Bronchial epithelial cell (primary cell): Measurements from ENCODE around the gene CDH22. TPM values are rescaled to one million over a fixed set of nuclear protein-coding genes. Genes with fewer than 3 reads are reported as not detected.

Source experiments
- DNase-seq: peaks from one replicate; pipeline ENCODE4 v3.0.0-alpha.2; 2010; ENCODE audit warnings: low read depth
- FAIRE-seq: peaks from 2 replicates; lab custom pipeline; 2011; peaks lifted over from hg19 to GRCh38; lab: Jason Lieb, UNC
- H3K27me3 ChIP-seq: 2 replicates; pipeline ENCODE4 v1.5.1; 2011; ENCODE audit warnings: low read length; ENCODE audit not compliant: control insufficient read depth, insufficient read depth
- H3K36me3 ChIP-seq: 2 replicates; pipeline ENCODE4 v1.5.1; 2011; ENCODE audit warnings: low read length; ENCODE audit not compliant: control insufficient read depth, insufficient read depth
- H3K4me3 ChIP-seq: 2 replicates; pipeline ENCODE4 v1.5.1; 2011; ENCODE audit warnings: mild to moderate bottlenecking, low read depth, low read length, control low read depth
- total RNA-seq: library from RNA; depleted of rRNA; stranded (reverse); fragments of >200 nt; gene quantifications from 2 replicates; pipeline ENCODE4 v1.2.1, GENCODE V29; 2014
- TF ChIP-seq, protein P1 (sequence below): IDR thresholded peaks from 2 replicates; pipeline ENCODE4 v1.5.1; 2011; ENCODE audit warnings: mild to moderate bottlenecking, moderate library complexity, low read length, control low read depth, inconsistent platforms; ENCODE audit not compliant: insufficient read depth, severe bottlenecking

The CDH22 gene
- total RNA-seq, 1 donor from 2014 or later = not detected

DNA sequence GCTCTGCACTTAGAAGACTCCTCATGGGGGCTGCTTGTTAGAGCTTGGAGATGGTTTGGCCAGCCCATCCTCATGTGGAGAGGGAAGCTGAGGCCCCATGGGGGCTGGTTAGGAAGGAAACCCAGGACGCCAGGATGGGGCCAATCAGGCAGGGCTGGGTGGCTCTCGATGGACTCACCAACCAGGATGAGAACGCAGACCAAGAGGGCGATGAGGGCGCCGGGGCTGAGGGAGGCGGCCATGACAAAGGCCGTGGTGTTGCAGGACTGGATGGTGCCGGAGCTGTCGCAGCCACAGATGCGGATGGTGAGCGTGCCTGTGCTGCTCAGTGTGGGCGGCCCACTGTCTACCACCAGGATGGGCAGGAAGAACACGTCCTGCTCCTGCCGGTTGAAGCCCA lies 130.5 kb downstream of the CDH22 start:
- FAIRE-seq (no peak), DNase-seq (no peak)
- H3K27me3 ChIP-seq = peaks cover 18% of the 10 kb centered on the region
- no peaks in the 10 kb centered on the region for H3K36me3 ChIP-seq
- TF ChIP-seq, protein P1, sequence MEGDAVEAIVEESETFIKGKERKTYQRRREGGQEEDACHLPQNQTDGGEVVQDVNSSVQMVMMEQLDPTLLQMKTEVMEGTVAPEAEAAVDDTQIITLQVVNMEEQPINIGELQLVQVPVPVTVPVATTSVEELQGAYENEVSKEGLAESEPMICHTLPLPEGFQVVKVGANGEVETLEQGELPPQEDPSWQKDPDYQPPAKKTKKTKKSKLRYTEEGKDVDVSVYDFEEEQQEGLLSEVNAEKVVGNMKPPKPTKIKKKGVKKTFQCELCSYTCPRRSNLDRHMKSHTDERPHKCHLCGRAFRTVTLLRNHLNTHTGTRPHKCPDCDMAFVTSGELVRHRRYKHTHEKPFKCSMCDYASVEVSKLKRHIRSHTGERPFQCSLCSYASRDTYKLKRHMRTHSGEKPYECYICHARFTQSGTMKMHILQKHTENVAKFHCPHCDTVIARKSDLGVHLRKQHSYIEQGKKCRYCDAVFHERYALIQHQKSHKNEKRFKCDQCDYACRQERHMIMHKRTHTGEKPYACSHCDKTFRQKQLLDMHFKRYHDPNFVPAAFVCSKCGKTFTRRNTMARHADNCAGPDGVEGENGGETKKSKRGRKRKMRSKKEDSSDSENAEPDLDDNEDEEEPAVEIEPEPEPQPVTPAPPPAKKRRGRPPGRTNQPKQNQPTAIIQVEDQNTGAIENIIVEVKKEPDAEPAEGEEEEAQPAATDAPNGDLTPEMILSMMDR = no peak
- H3K4me3 ChIP-seq = no peak overlapping the region

- Histone ChIP-seq H3K36me3 (no peaks in the 10 kb centered on the region), H3K27me3 (peaks cover 18% of the 10 kb centered on the region), H3K4me3 (no peak overlapping the region)
- TF ChIP-seq, protein P1 = no peak
- FAIRE-seq = peak; percentile 13
- DNase-seq = no peak
Measured at GRCh38 chr20:46176739-46177378, 131.4 kb downstream of the CDH22 start.

- FAIRE-seq = no peak
- Histone ChIP-seq H3K36me3 (no peaks in the 10 kb centered on the region), H3K27me3 (peaks cover 18% of the 10 kb centered on the region), H3K4me3 (no peak overlapping the region)
- DNase-seq = no peak
- TF ChIP-seq, protein P1 = no peak
Measured at GRCh38 chr20:46175127-46175494, 133.2 kb downstream of the CDH22 start.

- FAIRE-seq = no peak
- TF ChIP-seq, protein P1 = peak; percentile 87
- H3K36me3 ChIP-seq = no peaks in the 10 kb centered on the region
- DNase-seq = peak; percentile 28
- no peak overlapping the region for H3K4me3 ChIP-seq
- peaks cover 16% of the 10 kb centered on the region for H3K27me3 ChIP-seq
Measured at GRCh38 chr20:46174469-46175126, 133.7 kb downstream of the CDH22 start.

GRCh38 chr20:46173652-46174468 lies 134.4 kb downstream of the CDH22 start:
- Histone ChIP-seq H3K36me3 (no peaks in the 10 kb centered on the region), H3K27me3 (peaks cover 16% of the 10 kb centered on the region), H3K4me3 (no peak overlapping the region)
- TF ChIP-seq, protein P1 = no peak
- peak; percentile 13 for FAIRE-seq
- DNase-seq = no peak
